ENCODE measurements around the gene MBNL1. TPM values are rescaled to one million over a fixed set of nuclear protein-coding genes. Genes with fewer than 3 reads are reported as not detected.
"Not testable (repeated sequence)": the region's sequence is repeated elsewhere in the genome, so short reads cannot be mapped to it uniquely, and the experiment has no call there.

The MBNL1 gene
- total RNA-seq, 2 donors from 2014 or later: 1.3 to 4.9 TPM

GRCh38 chr3:152428577-152428976 lies 159.8 kb downstream of the MBNL1 start:
- Histone ChIP-seq H3K27ac (ENCODE audit: low read depth, low read length) (no peak overlapping the region), H3K4me1 (ENCODE audit: control insufficient read depth, insufficient read depth, low read length) (peaks cover 3% of the 10 kb centered on the region), H3K36me3 (ENCODE audit: control insufficient read depth, insufficient read depth, low read length) (no peaks in the 10 kb centered on the region), H3K4me3 (ENCODE audit: low read length) (no peak overlapping the region), H3K9ac (ENCODE audit: extremely low read depth, low read length, poor library complexity, severe bottlenecking) (no peak overlapping the region), H3K9me3 (ENCODE audit: control insufficient read depth, low read length) (no peaks in the 10 kb centered on the region), H3K27me3 (ENCODE audit: control insufficient read depth, insufficient read depth, low read length, poor library complexity, severe bottlenecking) (no peaks in the 10 kb centered on the region)
- Mint-ChIP-seq H3K4me3 (no peak overlapping the region), H3K36me3 (ENCODE audit: low read depth) (no peaks in the 10 kb centered on the region), H3K27me3 (ENCODE audit: insufficient read depth) (peaks cover 11% of the 10 kb centered on the region), H3K4me1 (peaks cover 18% of the 10 kb centered on the region), H3K27ac (no peak overlapping the region), H3K9me3 (peaks cover 2% of the 10 kb centered on the region)
- 73 to 80% methylated on average over 1 to 3 of the region's 3 CpGs for WGBS, 2 experiments (ENCODE audit: insufficient coverage in 1 of 2, insufficient read length in 1 of 2)
- no peak for DNase-seq
- no peak for TF ChIP-seq CTCF (conservative IDR thresholded peaks at IDR 0.05)

- DNase-seq: no peak
- 67 to 97% methylated on average over 1 of the region's 2 CpGs for WGBS, 2 experiments (ENCODE audit: insufficient coverage in 1 of 2, insufficient read length in 1 of 2)
- Histone ChIP-seq H3K9me3 (ENCODE audit: control insufficient read depth, low read length) (peaks cover 10% of the 10 kb centered on the region), H3K4me3 (ENCODE audit: low read length) (no peak overlapping the region), H3K9ac (ENCODE audit: extremely low read depth, low read length, poor library complexity, severe bottlenecking) (no peak overlapping the region), H3K36me3 (ENCODE audit: control insufficient read depth, insufficient read depth, low read length) (no peaks in the 10 kb centered on the region), H3K4me1 (ENCODE audit: control insufficient read depth, insufficient read depth, low read length) (peaks cover 3% of the 10 kb centered on the region), H3K27me3 (ENCODE audit: control insufficient read depth, insufficient read depth, low read length, poor library complexity, severe bottlenecking) (no peaks in the 10 kb centered on the region), H3K27ac (ENCODE audit: low read depth, low read length) (no peak overlapping the region)
- Mint-ChIP-seq H3K9me3 (peaks cover 14% of the 10 kb centered on the region), H3K27ac (no peak overlapping the region), H3K4me1 (peaks cover 18% of the 10 kb centered on the region), H3K4me3 (no peak overlapping the region), H3K27me3 (ENCODE audit: insufficient read depth) (peaks cover 7% of the 10 kb centered on the region), H3K36me3 (ENCODE audit: low read depth) (no peaks in the 10 kb centered on the region)
- no peak for TF ChIP-seq CTCF (conservative IDR thresholded peaks at IDR 0.05)
These were observed 161.7 kb downstream of the MBNL1 start for GRCh38 chr3:152430223-152431002.

- Mint-ChIP-seq H3K4me3 (no peak overlapping the region), H3K27ac (no peak overlapping the region), H3K27me3 (ENCODE audit: insufficient read depth) (peaks cover 8% of the 10 kb centered on the region), H3K36me3 (ENCODE audit: low read depth) (no peaks in the 10 kb centered on the region), H3K4me1 (peaks cover 25% of the 10 kb centered on the region), H3K9me3 (peaks cover 14% of the 10 kb centered on the region)
- Histone ChIP-seq H3K9ac (ENCODE audit: extremely low read depth, low read length, poor library complexity, severe bottlenecking) (no peak overlapping the region), H3K4me1 (ENCODE audit: control insufficient read depth, insufficient read depth, low read length) (peaks cover 3% of the 10 kb centered on the region), H3K9me3 (ENCODE audit: control insufficient read depth, low read length) (peaks cover 10% of the 10 kb centered on the region), H3K27ac (ENCODE audit: low read depth, low read length) (no peak overlapping the region), H3K4me3 (ENCODE audit: low read length) (no peak overlapping the region), H3K27me3 (ENCODE audit: control insufficient read depth, insufficient read depth, low read length, poor library complexity, severe bottlenecking) (no peaks in the 10 kb centered on the region), H3K36me3 (ENCODE audit: control insufficient read depth, insufficient read depth, low read length) (no peaks in the 10 kb centered on the region)
- 91 to 100% methylated on average over 1 to 2 of the region's 2 CpGs for WGBS, 2 experiments (ENCODE audit: insufficient coverage in 1 of 2, insufficient read length in 1 of 2)
- TF ChIP-seq CTCF (conservative IDR thresholded peaks at IDR 0.05): no peak
- no peak for DNase-seq
These were observed 165.4 kb downstream of the MBNL1 start for GRCh38 chr3:152434142-152434541.

- peaks cover 21% of the 10 kb centered on the region for H3K4me1 Mint-ChIP-seq
- not testable (repeated sequence) for H3K4me3 ChIP-seq (ENCODE audit: low read length); H3K27ac Mint-ChIP-seq; H3K4me3 Mint-ChIP-seq; H3K27me3 ChIP-seq (ENCODE audit: control insufficient read depth, insufficient read depth, low read length, poor library complexity, severe bottlenecking); H3K4me1 ChIP-seq (ENCODE audit: control insufficient read depth, insufficient read depth, low read length); DNase-seq; H3K36me3 ChIP-seq (ENCODE audit: control insufficient read depth, insufficient read depth, low read length); H3K27me3 Mint-ChIP-seq (ENCODE audit: insufficient read depth); H3K36me3 Mint-ChIP-seq (ENCODE audit: low read depth); H3K9ac ChIP-seq (ENCODE audit: extremely low read depth, low read length, poor library complexity, severe bottlenecking); H3K27ac ChIP-seq (ENCODE audit: low read depth, low read length)
- peaks cover 10% of the 10 kb centered on the region for H3K9me3 ChIP-seq (ENCODE audit: control insufficient read depth, low read length)
- peaks cover 14% of the 10 kb centered on the region for H3K9me3 Mint-ChIP-seq
These were observed 166.5 kb downstream of the MBNL1 start for GRCh38 chr3:152435210-152435609.
